ENCODE data around the gene FRMD4A. TPM values are rescaled to one million over a fixed set of nuclear protein-coding genes. Genes with fewer than 3 reads are reported as not detected.

FRMD4A gene
- total RNA-seq, 1 donor from 2014 or later, result 20.2 TPM

DNA sequence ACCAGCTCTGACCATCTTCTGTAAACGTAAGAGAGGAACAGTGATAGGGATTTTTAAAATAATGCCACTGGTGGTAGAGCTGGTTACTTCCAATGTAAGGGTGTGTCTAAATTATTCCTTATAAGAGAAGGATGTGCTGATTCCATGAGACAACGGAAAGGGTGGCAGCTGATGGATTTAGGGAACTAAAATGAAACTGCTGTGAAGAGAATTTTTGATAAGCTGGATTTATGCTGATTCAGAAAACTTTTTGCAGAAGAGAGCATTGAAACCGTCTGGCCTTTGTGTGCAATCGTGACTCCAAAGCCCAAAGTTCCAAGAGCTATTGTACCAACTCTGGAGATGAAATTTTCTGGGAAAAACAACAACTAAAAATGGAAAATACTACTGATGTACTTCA lies 443.0 kb downstream of the FRMD4A start:
- Histone ChIP-seq H3K9me3 (ENCODE audit: low read depth) (no peaks in the 10 kb centered on the region), H3K4me2 (no peak overlapping the region), H3K4me3 (no peak overlapping the region), H3K4me1 (peaks cover 41% of the 10 kb centered on the region), H3K79me2 (ENCODE audit: low read depth) (peaks cover 85% of the 10 kb centered on the region), H3K27me3 (peaks cover 5% of the 10 kb centered on the region), H2AFZ (replicated peaks) (no peak overlapping the region), H3F3A (ENCODE audit: low read depth) (peaks cover 30% of the 10 kb centered on the region), H3K9ac (no peak overlapping the region), H4K20me1 (ENCODE audit: low read depth) (no peaks in the 10 kb centered on the region), H3K36me3 (no peaks in the 10 kb centered on the region), H3K27ac (no peak overlapping the region)
- no peak for DNase-seq (ENCODE audit: low spot score)
- Mint-ChIP-seq H3K27me3 (ENCODE audit: insufficient read depth, low read depth) (peaks cover 10% of the 10 kb centered on the region), H3K36me3 (peaks cover 14% of the 10 kb centered on the region), H3K9me3 (no peaks in the 10 kb centered on the region), H3K4me1 (peaks cover 57% of the 10 kb centered on the region), H3K4me3 (no peak overlapping the region), H3K27ac (no peak overlapping the region)
- TF ChIP-seq EZH2 (IDR thresholded peaks at IDR 0.05) (no peak), CTCF (IDR thresholded peaks at IDR 0.05) (no peak), EZH2phosphoT487 (IDR thresholded peaks at IDR 0.05) (no peak)

GRCh38 chr10:13885238-13885990 lies 445.3 kb downstream of the FRMD4A start:
- no peak overlapping the region for H3K4me3 Mint-ChIP-seq
- peaks cover 54% of the 10 kb centered on the region for H3K4me1 ChIP-seq
- peaks cover 87% of the 10 kb centered on the region for H3K79me2 ChIP-seq (ENCODE audit: low read depth)
- peaks cover 35% of the 10 kb centered on the region for H3F3A ChIP-seq (ENCODE audit: low read depth)
- H3K27me3 Mint-ChIP-seq (ENCODE audit: insufficient read depth, low read depth), result peaks cover 2% of the 10 kb centered on the region
- no peak overlapping the region for H3K27ac Mint-ChIP-seq
- H4K20me1 ChIP-seq (ENCODE audit: low read depth), result peaks cover 3% of the 10 kb centered on the region
- no peak overlapping the region for H3K9ac ChIP-seq
- H3K4me1 Mint-ChIP-seq, result peaks cover 49% of the 10 kb centered on the region
- H3K27me3 ChIP-seq, result no peaks in the 10 kb centered on the region
- H3K9me3 ChIP-seq (ENCODE audit: low read depth), result no peaks in the 10 kb centered on the region
- H3K4me3 ChIP-seq, result no peak overlapping the region
- TF ChIP-seq EZH2 (IDR thresholded peaks at IDR 0.05) (no peak), CTCF (IDR thresholded peaks at IDR 0.05) (no peak), EZH2phosphoT487 (IDR thresholded peaks at IDR 0.05) (no peak)
- no peak for DNase-seq (ENCODE audit: low spot score)
- no peak overlapping the region for H2AFZ ChIP-seq (replicated peaks)
- no peak overlapping the region for H3K27ac ChIP-seq
- no peaks in the 10 kb centered on the region for H3K36me3 ChIP-seq
- no peak overlapping the region for H3K4me2 ChIP-seq
- H3K9me3 Mint-ChIP-seq, result no peaks in the 10 kb centered on the region
- H3K36me3 Mint-ChIP-seq, result peaks cover 14% of the 10 kb centered on the region

DNA sequence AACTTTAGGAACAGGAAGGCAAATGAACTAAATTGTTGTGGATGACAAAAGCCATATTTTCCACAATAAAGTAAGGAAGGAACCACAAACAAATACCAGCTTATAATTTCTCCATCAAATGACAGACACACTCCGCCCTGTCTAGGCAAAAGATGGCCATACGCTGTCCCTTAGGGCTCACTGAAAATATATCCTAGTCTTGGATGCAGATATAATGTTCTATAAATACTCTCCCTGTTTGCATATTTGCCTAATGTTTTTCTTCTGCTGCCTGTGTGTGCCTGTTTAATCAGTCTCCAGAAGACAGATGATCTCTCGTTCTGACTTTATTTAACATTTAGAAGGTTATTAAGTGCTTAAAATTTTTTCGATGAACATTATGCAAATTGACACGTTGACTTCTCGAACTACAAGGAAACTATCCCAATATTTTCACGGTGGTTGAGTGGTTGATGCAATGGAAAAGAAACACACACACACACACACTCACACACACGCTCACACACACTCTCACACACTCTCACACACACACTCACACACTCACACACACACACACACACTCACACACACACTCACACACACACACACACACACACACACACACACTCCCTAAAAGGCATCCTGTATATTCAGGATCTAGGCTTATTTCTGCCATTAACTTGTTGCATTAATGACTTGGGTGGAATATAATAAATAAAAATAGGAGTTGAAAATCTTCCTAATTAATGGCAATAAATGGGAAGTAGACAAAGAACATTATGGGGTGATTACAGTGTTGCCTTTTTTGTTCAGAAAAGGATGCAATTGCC lies 446.9 kb downstream of the FRMD4A start:
- H3K79me2 ChIP-seq (ENCODE audit: low read depth), result peaks cover 87% of the 10 kb centered on the region

More for the DNA sequence above, 446.9 kb downstream of the FRMD4A start:
- H2AFZ ChIP-seq (replicated peaks), result no peak overlapping the region
- H3K27me3 ChIP-seq, result no peaks in the 10 kb centered on the region
- no peaks in the 10 kb centered on the region for H3K9me3 Mint-ChIP-seq
- H3F3A ChIP-seq (ENCODE audit: low read depth), result peaks cover 35% of the 10 kb centered on the region
- H3K9me3 ChIP-seq (ENCODE audit: low read depth), result no peaks in the 10 kb centered on the region
- H3K36me3 ChIP-seq, result no peaks in the 10 kb centered on the region
- H3K27ac ChIP-seq, result no peak overlapping the region
- no peak overlapping the region for H3K4me3 ChIP-seq
- DNase-seq (ENCODE audit: low spot score), result no peak
- no peak overlapping the region for H3K4me3 Mint-ChIP-seq
- peaks cover 38% of the 10 kb centered on the region for H3K4me1 ChIP-seq
- TF ChIP-seq EZH2phosphoT487 (IDR thresholded peaks at IDR 0.05), result no peak
- TF ChIP-seq EZH2 (IDR thresholded peaks at IDR 0.05), result no peak
- no peak for TF ChIP-seq CTCF (IDR thresholded peaks at IDR 0.05)
- H4K20me1 ChIP-seq (ENCODE audit: low read depth), result peaks cover 3% of the 10 kb centered on the region
- peaks cover 14% of the 10 kb centered on the region for H3K36me3 Mint-ChIP-seq
- H3K9ac ChIP-seq, result no peak overlapping the region
- H3K27me3 Mint-ChIP-seq (ENCODE audit: insufficient read depth, low read depth), result no peaks in the 10 kb centered on the region
- no peak overlapping the region for H3K27ac Mint-ChIP-seq
- peaks cover 33% of the 10 kb centered on the region for H3K4me1 Mint-ChIP-seq
- H3K4me2 ChIP-seq, result peak overlapping the region; percentile 4

Measured in neural progenitor cell (in vitro differentiated cells).